HFFc6 (cell line): ENCODE measurements around the gene HAGHL. TPM values are rescaled to one million over a fixed set of nuclear protein-coding genes. Genes with fewer than 3 reads are reported as not detected.
A peak's percentile ranks its signal among the peaks of the same experiment; 100 is the strongest.

Source experiments
- DNase-seq: peaks from one replicate; pipeline ENCODE4 v3.0.0-alpha.2; 2018
- H3K27ac Mint-ChIP-seq: 2 replicates; pipeline ENCODE4 v1.8.0; 2020; ENCODE audit warnings: mild to moderate bottlenecking, mixed read lengths
- H3K27me3 Mint-ChIP-seq: 2 replicates; pipeline ENCODE4 v1.8.0; 2021; ENCODE audit warnings: mild to moderate bottlenecking, moderate library complexity, mixed read lengths; ENCODE audit not compliant: insufficient read depth
- H3K36me3 Mint-ChIP-seq: 2 replicates; pipeline ENCODE4 v1.8.0; 2021; ENCODE audit warnings: low read depth, mixed read lengths
- H3K4me1 Mint-ChIP-seq: 2 replicates; pipeline ENCODE4 v1.8.0; 2020; ENCODE audit warnings: low read depth, mixed read lengths
- H3K4me3 Mint-ChIP-seq: 2 replicates; pipeline ENCODE4 v1.8.0; 2020; ENCODE audit warnings: mild to moderate bottlenecking, moderate library complexity, mixed read lengths
- H3K9me3 Mint-ChIP-seq: 2 replicates; pipeline ENCODE4 v1.8.0; 2020; ENCODE audit warnings: mild to moderate bottlenecking, mixed read lengths
- CTCF ChIP-seq: fragments of 200-600 bp; sonication (generic); IDR thresholded peaks from 2 replicates; pipeline ENCODE4 v1.5.0; 2021; ENCODE audit warnings: antibody characterized with exemption, mild to moderate bottlenecking
- long read RNA-seq: library from polyadenylated mRNA; unstranded; transcript quantifications from one replicate; pipeline ENCODE4 v2.0.0, GENCODE V29; 2019
- total RNA-seq, 6 experiments: library from RNA; stranded (reverse); fragmentation: NEBNext Ultra II Directional; extraction: Animal tissue kit (Norgen Biotek cat#: 25700); gene quantifications; 2 replicates in 1 of 6; 3 replicates in 5 of 6; pipeline ENCODE4 v1.2.3, GENCODE V29; 2021

The HAGHL gene
- total RNA-seq = 10 to 100 TPM; 11.4 to 16.6 (median 14.1) TPM
- long read RNA-seq, partial matches to known transcripts = 7 of 26 reads
- long read RNA-seq, other reads (novel, unspliced or antisense) = 15 of 26 reads

- Mint-ChIP-seq H3K36me3 (no peaks in the 10 kb centered on the region), H3K4me1 (no peaks in the 10 kb centered on the region), H3K27me3 (peaks cover 7% of the 10 kb centered on the region), H3K4me3 (peak within 1 kb of the TSS; percentile 65), H3K9me3 (no peaks in the 10 kb centered on the region), H3K27ac (no peak within 1 kb of the TSS)
- TF ChIP-seq CTCF = no peak
- DNase-seq = no peak
These were observed at the start of gene HAGHL, which contains the start of gene CCDC78 for GRCh38 chr16:726438-727290. Gene HAGHL (plus strand): TSS chr16:727106. CDS start chr16:727510, 404 bp downstream. Gene CCDC78 (minus strand): TSS chr16:726443. CDS start chr16:726367, 76 bp downstream.

- no peak overlapping the region for H3K4me3 Mint-ChIP-seq
- H3K4me1 Mint-ChIP-seq = peaks cover 13% of the 10 kb centered on the region
- TF ChIP-seq CTCF = no peak
- no peaks in the 10 kb centered on the region for H3K9me3 Mint-ChIP-seq
- H3K27ac Mint-ChIP-seq = no peak overlapping the region
- DNase-seq = no peak
- peaks cover 5% of the 10 kb centered on the region for H3K27me3 Mint-ChIP-seq
- peaks cover 10% of the 10 kb centered on the region; the same call in 1 of the 2 replicates for H3K36me3 Mint-ChIP-seq
These were observed 49.4 kb upstream of the HAGHL start for GRCh38 chr16:677316-678190.

- Mint-ChIP-seq H3K4me3 (no peak overlapping the region), H3K4me1 (peaks cover 14% of the 10 kb centered on the region), H3K36me3 (peaks cover 12% of the 10 kb centered on the region; the same call in 1 of the 2 replicates), H3K27me3 (peaks cover 5% of the 10 kb centered on the region), H3K27ac (no peak overlapping the region), H3K9me3 (no peaks in the 10 kb centered on the region)
- no peak for DNase-seq
- no peak for TF ChIP-seq CTCF
These were observed 48.6 kb upstream of the HAGHL start for GRCh38 chr16:678209-678857.

- Mint-ChIP-seq H3K9me3 (no peaks in the 10 kb centered on the region), H3K27ac (peak overlapping the region; percentile 49), H3K4me1 (peaks cover 14% of the 10 kb centered on the region), H3K4me3 (peak overlapping the region; percentile 72), H3K36me3 (peaks cover 12% of the 10 kb centered on the region; the same call in 1 of the 2 replicates), H3K27me3 (peaks cover 5% of the 10 kb centered on the region)
- TF ChIP-seq CTCF = no peak
- DNase-seq = peak; percentile 34
These were observed 47.8 kb upstream of the HAGHL start for GRCh38 chr16:678858-679813.
